Omental fat pad (tissue), 4 donors: ENCODE results near the gene CNPY4. TPM values are rescaled to one million over a fixed set of nuclear protein-coding genes. Genes with fewer than 3 reads are reported as not detected.

Source experiments
- ATAC-seq: fragments of 150-250 bp; one replicate; pipeline ENCODE4 v1.9.1; 2016; ENCODE audit warnings: mild to moderate bottlenecking, moderate library complexity; ENCODE audit not compliant: low FRiP score
- DNase-seq: peaks from one replicate; pipeline ENCODE4 v3.0.0-alpha.2; 2019; ENCODE audit warnings: low spot score
- CTCF ChIP-seq, 3 donors: fragments of 450-650 bp; IDR thresholded peaks; one replicate each; pipeline ENCODE4 v1.5.1; 2016 to 2017; ENCODE audit warnings: antibody characterized with exemption in 3 of 3, mild to moderate bottlenecking in 3 of 3, moderate library complexity in 2 of 3
- total RNA-seq, 4 donors: library from RNA; depleted of rRNA; stranded (reverse); fragments of >200 nt; gene quantifications; one replicate each; pipeline ENCODE4 v1.1.0, GENCODE V29; 2016

Gene CNPY4
- total RNA-seq, 4 donors from 2014 or later = 5.8 to 18.6 (median 9.6) TPM

- no peak for DNase-seq
- no peak for TF ChIP-seq CTCF (IDR thresholded peaks at IDR 0.05)
- ATAC-seq = no peak
These were observed 40.6 kb downstream of the CNPY4 start for GRCh38 chr7:100160067-100160466.

- ATAC-seq (no peak), DNase-seq (no peak)
- no peak for TF ChIP-seq CTCF (IDR thresholded peaks at IDR 0.05)
These were observed 43.6 kb downstream of the CNPY4 start for GRCh38 chr7:100163006-100163531.

GRCh38 chr7:100163871-100164270 lies 44.4 kb downstream of the CNPY4 start:
- ATAC-seq = no peak
- no peak for TF ChIP-seq CTCF (IDR thresholded peaks at IDR 0.05)
- no peak for DNase-seq

GRCh38 chr7:100166317-100166940 lies 47.0 kb downstream of the CNPY4 start:
- TF ChIP-seq CTCF (IDR thresholded peaks at IDR 0.05) = no peak
- ATAC-seq (no peak), DNase-seq (no peak)

GRCh38 chr7:100166970-100167911 lies 47.8 kb downstream of the CNPY4 start:
- DNase-seq (no peak), ATAC-seq (no peak)
- no peak for TF ChIP-seq CTCF (IDR thresholded peaks at IDR 0.05)

- DNase-seq (no peak), ATAC-seq (no peak)
- no peak for TF ChIP-seq CTCF (IDR thresholded peaks at IDR 0.05)
These were observed 48.5 kb downstream of the CNPY4 start for GRCh38 chr7:100167912-100168323.
